HAP-1 (cell line): ENCODE data around the gene RGR.

Source experiments
- DNase-seq, 2 experiments: peaks; one replicate each; pipeline ENCODE4 v3.0.0-alpha.2; 2016 to 2020; ENCODE audit warnings: low spot score in 2 of 2
- H3K27me3 ChIP-seq: fragments of 250-450 bp; sonication (Bioruptor Pico); 2 replicates; pipeline ENCODE4 v1.5.1; 2020; ENCODE audit warnings: low read depth, mild to moderate bottlenecking, moderate library complexity
- H3K36me3 ChIP-seq: fragments of 250-450 bp; sonication (Bioruptor Pico); replicated peaks from 2 replicates; pipeline ENCODE4 v1.5.1; 2020; ENCODE audit warnings: mild to moderate bottlenecking
- H3K4me1 ChIP-seq: fragments of 250-450 bp; sonication (Bioruptor Pico); 2 replicates; pipeline ENCODE4 v1.5.1; 2020; ENCODE audit warnings: mild to moderate bottlenecking
- H3K4me3 ChIP-seq: fragments of 250-450 bp; sonication (Bioruptor Pico); 2 replicates; pipeline ENCODE4 v1.5.1; 2020; ENCODE audit warnings: mild to moderate bottlenecking, moderate library complexity
- H3K9me3 ChIP-seq: fragments of 250-450 bp; sonication (Bioruptor Pico); 2 replicates; pipeline ENCODE4 v1.5.1; 2020; ENCODE audit warnings: mild to moderate bottlenecking, moderate library complexity
- in situ Hi-C: fragments of 300-500 bp; cut with MboI; formaldehyde crosslinking; loops from 3 replicates; pipeline ENCODE4 v1.14.3; 2020; ENCODE audit warnings: low sequenced_read_pairs, inconsistent platforms, mixed read lengths

The RGR gene

DNA sequence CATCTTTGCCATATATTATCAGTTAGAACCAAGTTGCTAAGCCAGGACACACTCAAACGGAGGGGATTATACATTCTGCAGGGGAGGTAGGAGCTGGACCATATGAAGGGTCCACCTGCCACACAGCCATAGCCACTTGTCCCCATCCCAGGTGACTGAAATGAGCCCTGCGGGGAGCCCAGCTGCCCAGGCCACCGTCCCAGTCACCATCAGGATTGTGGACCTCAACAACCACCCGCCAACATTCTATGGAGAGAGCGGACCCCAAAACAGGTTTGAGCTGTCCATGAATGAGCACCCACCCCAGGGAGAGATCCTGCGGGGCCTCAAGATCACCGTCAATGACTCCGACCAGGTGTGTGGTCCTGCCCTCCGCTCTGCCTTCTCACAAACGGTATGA, 36.8 kb upstream of the RGR start:
- H3K4me3 ChIP-seq, result no peak overlapping the region
- H3K27me3 ChIP-seq, result no peaks in the 10 kb centered on the region
- no peaks in the 10 kb centered on the region for H3K4me1 ChIP-seq
- H3K36me3 ChIP-seq, result no peaks in the 10 kb centered on the region
- in situ Hi-C loops, result loop anchor here (5.0 kb wide), 1 partner anchor 61 kb away; no protein-coding TSS in a partner anchor
- H3K9me3 ChIP-seq, result no peaks in the 10 kb centered on the region
- no peak for DNase-seq

DNA sequence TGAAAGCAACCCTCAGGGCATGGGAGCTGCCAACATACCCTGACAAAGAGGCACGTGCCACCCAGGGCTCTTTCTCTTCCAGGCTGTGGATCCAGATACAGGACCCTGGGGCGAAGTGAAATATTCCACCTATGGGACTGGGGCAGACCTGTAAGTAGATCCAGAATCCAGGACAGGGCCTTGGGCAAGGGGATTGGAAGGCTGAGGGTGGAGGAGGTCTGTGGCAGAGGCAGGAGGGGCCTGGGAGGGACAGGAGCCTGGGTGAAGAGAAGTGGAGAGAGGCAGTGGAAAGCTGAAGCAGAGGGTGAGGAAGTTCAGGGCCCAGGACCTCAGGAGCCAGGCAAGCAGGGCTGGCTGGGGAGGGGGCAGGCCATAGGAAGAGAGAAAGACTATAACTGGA, 33.3 kb upstream of the RGR start:
- no peaks in the 10 kb centered on the region for H3K9me3 ChIP-seq
- H3K4me1 ChIP-seq, result no peaks in the 10 kb centered on the region
- in situ Hi-C loops, result no loop called here
- H3K4me3 ChIP-seq, result no peak overlapping the region
- no peak for DNase-seq
- no peaks in the 10 kb centered on the region for H3K36me3 ChIP-seq
- H3K27me3 ChIP-seq, result no peaks in the 10 kb centered on the region

DNA sequence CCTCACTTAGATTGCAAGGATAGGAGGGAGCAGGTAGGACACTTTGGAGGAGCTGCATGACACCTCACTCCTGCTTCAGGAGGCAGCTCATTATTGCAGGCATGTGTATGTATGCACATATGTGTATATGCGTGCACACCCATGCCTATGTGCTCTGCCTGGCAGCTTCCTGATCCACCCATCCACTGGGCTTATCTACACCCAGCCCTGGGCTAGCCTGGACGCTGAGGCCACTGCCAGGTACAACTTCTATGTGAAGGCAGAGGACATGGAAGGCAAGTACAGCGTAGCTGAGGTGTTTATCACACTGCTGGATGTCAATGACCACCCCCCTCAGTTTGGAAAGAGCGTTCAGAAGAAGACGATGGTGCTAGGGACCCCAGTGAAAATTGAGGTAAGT, 32.8 kb upstream of the RGR start:
- Histone ChIP-seq H3K36me3 (no peaks in the 10 kb centered on the region), H3K4me1 (no peaks in the 10 kb centered on the region), H3K4me3 (no peak overlapping the region), H3K27me3 (no peaks in the 10 kb centered on the region), H3K9me3 (no peaks in the 10 kb centered on the region)
- no peak for DNase-seq
- in situ Hi-C loops, result no loop called here

DNA sequence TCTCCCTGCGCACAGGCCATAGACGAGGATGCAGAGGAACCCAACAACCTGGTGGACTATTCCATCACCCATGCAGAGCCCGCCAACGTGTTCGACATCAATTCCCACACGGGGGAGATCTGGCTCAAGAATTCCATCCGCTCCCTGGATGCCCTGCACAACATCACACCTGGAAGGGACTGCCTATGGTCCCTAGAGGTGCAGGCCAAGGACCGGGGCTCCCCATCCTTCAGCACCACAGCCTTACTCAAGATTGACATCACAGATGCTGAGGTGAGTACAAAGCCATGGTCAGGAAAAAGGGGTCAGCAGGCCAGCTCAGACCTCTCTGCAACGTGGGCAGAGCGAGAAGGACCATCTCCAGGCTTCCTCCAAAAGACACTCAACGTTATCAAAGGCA, 31.8 kb upstream of the RGR start:
- in situ Hi-C loops, result no loop called here
- H3K36me3 ChIP-seq, result no peaks in the 10 kb centered on the region
- no peaks in the 10 kb centered on the region for H3K4me1 ChIP-seq
- H3K4me3 ChIP-seq, result no peak overlapping the region
- no peak for DNase-seq
- H3K27me3 ChIP-seq, result no peaks in the 10 kb centered on the region
- no peaks in the 10 kb centered on the region for H3K9me3 ChIP-seq

DNA sequence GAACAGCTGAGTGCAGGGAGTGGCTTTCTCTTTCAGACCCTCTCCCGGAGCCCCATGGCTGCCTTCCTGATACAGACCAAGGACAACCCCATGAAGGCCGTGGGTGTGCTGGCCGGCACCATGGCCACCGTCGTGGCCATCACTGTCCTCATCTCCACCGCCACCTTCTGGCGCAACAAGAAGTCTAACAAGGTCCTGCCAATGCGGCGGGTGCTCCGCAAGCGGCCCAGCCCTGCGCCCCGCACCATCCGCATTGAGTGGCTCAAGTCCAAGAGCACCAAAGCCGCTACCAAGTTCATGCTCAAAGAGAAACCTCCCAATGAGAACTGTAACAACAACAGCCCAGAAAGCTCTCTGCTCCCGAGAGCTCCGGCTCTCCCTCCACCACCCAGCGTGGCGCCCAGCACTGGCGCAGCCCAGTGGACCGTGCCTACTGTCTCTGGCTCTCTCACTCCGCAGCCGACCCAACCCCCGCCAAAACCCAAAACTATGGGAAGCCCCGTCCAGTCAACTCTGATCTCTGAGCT, 30.7 kb upstream of the RGR start:
- no peaks in the 10 kb centered on the region for H3K36me3 ChIP-seq
- no peaks in the 10 kb centered on the region for H3K9me3 ChIP-seq
- no peaks in the 10 kb centered on the region for H3K4me1 ChIP-seq
- no peaks in the 10 kb centered on the region for H3K27me3 ChIP-seq
- in situ Hi-C loops, result no loop called here
- DNase-seq, result no peak
- H3K4me3 ChIP-seq, result no peak overlapping the region

DNA sequence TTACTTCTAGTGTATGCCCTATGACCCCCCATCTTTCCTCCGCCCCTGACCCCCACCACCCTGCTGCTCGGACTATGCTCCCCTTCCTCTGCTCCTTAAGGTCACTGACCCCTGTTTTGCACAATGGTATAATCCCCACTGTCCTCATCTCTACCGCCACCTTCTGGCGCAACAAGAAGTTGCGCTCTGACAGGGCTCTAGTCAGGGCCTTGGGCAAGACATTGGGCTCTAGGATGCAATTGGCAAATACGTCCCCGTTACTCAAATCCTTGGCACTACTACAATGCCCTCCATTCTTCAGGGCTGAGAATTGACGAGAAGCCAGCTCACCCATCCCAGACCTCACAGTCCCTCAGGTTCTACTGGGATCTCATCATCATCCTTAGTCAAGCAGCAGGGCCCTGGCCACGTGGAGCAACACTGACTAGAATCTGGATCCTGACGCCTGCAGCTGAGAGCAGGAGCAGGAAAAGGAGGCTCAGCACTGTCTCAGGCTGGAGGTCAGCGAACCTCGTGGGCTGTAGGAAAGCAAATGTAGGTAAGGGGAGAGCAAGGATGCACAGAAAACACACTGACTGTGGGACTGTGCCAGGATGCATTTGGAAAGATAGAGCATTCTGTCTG, 30.1 kb upstream of the RGR start:
- Histone ChIP-seq H3K36me3 (no peaks in the 10 kb centered on the region), H3K4me3 (no peak overlapping the region), H3K9me3 (no peaks in the 10 kb centered on the region), H3K27me3 (no peaks in the 10 kb centered on the region), H3K4me1 (no peaks in the 10 kb centered on the region)
- peak; percentile 4 to 64 for DNase-seq
- in situ Hi-C loops, result no loop called here

DNA sequence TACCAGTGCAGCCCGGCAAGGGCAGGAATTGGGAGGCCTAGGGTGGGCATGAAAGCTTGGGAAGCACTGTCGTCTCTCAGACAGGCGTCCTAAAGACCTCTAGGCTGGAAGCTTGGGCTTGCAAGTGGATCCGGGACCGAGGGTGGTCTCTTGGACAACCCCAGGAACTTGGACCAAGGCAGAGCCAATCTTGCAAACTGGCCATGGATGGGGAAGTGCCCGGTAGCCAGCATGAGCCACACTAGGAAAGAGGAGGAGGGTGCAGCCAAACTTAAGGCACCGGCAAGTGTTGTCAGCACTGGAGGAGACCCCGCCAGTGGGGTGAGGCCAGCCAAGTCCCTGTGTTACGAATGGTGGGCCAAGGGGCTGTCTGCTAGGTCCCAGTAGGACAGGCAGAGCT, 28.0 kb upstream of the RGR start:
- in situ Hi-C loops, result no loop called here
- no peak for DNase-seq
- H3K27me3 ChIP-seq, result no peaks in the 10 kb centered on the region
- H3K4me3 ChIP-seq, result no peak overlapping the region
- H3K4me1 ChIP-seq, result no peaks in the 10 kb centered on the region
- H3K9me3 ChIP-seq, result no peaks in the 10 kb centered on the region
- H3K36me3 ChIP-seq, result no peaks in the 10 kb centered on the region

DNA sequence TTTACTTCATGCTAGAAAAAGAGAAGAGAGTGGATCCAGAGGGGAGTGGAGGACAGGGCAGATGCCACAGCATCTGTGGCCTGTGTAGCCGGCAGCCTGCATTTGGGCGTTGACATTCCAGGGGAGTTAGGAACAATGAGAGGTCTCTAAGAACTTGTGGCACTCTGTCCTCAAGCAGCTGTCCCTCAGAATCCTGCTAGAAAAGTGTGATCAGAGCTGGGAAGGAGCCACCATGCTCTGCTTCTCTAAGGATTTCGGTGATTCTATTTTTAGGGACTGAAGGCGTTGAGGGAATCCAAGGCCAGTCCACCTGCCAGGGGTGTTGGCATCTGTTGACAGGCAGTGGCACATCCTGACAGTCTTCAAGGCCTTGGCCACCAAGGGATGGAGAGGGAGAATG, 27.1 kb upstream of the RGR start:
- in situ Hi-C loops, result no loop called here
- Histone ChIP-seq H3K36me3 (no peaks in the 10 kb centered on the region), H3K27me3 (no peaks in the 10 kb centered on the region), H3K9me3 (no peaks in the 10 kb centered on the region), H3K4me1 (no peaks in the 10 kb centered on the region), H3K4me3 (no peak overlapping the region)
- DNase-seq, result no peak

DNA sequence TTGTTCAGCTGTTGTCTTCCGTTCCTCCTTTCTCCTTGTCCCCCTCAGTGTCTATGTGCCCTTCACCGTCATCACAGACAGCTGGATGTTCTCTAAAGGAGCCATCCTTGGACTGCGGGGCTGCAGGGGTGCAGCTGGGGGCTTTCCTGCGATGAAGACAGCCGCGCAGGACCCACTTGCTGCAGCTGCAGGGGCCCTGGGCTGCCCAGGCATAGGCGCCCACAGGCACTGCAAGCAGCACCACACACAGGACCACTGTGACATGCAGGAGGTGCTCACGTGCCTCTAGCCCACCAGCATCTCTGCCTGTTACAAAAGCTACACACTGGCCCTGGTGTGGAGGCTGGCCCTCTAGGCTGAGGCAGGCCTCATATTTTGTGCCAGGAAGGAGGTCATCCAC, 22.9 kb upstream of the RGR start:
- Histone ChIP-seq H3K4me1 (no peaks in the 10 kb centered on the region), H3K9me3 (no peaks in the 10 kb centered on the region), H3K4me3 (no peak overlapping the region), H3K36me3 (no peaks in the 10 kb centered on the region), H3K27me3 (no peaks in the 10 kb centered on the region)
- no peak for DNase-seq
- in situ Hi-C loops, result no loop called here

DNA sequence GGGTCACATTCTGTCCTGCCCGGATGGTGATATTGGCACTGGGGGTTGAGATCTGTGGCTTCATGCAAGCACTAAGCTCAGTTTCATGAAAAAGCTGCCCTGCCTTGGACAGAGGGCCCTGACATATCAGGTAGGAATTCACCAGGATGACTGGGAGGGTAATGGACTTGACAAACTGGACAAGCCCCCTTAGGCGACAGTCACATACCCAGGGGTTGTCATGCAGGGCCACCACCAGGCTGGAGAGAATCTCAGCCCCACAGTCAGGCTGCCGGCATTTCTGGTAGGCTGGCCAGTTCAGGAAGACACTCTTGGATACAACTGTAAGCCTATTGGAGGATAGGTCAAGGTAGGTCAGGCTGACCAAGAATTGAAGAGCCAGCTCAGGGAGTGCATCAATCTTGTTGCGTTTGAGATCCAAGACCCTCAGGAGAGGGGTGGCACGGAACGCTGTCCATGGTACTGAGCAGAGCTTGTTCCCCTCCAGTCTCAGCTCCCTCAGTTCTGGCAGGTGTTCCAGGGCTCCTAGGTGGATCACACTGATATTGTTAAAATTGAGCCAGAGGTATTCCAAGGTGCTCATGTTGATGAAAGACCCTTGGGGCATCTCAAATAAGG, 20.3 kb upstream of the RGR start:
- Histone ChIP-seq H3K36me3 (no peaks in the 10 kb centered on the region), H3K9me3 (no peaks in the 10 kb centered on the region), H3K27me3 (no peaks in the 10 kb centered on the region), H3K4me3 (no peak overlapping the region), H3K4me1 (no peaks in the 10 kb centered on the region)
- in situ Hi-C loops, result no loop called here
- peak in 1 of 2 experiments; percentile 53 for DNase-seq

DNA sequence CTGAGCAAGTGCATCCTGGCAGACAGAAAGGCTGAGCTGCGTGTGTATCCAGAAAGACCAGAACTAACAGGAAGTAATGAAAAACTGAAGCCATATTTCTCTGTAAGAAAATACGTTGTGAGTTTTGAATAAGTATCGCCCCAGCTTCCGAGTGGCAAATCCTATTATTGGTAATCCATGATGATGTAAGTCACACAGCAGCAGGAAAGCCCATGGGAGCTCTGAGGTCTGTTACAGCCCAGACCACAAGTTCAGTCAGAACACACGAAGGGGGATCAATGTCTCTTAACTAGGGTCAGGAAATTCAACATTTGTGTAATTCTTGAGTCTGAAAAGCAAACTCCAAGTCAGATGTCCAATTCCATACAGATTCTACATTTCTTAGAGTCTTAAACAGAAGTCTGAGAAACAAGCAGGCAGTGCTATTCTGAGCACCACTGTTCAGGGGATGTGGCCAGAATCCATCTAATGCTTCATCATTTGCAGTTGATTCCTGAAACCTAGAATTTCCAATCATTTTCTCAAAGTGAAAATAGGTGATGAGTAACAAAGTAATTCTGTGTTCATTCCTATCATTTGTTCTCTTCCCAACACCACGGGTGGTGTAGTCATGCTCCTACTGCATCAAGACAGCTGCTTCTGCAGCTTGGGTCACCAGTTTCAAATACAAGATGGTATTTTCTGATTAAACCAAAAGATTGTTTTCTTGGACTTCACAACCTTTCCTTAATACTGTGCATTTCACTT, 19.3 kb upstream of the RGR start, which contains the start of gene LRIT2:
LRIT2 (minus strand) TSS at position 118 of the 747 bp plus-strand sequence; CDS start at position 94, 24 bp downstream.
- H3K27me3 ChIP-seq, result no peaks in the 10 kb centered on the region
- no peak for DNase-seq
- H3K4me3 ChIP-seq, result no peak within 1 kb of the TSS
- H3K9me3 ChIP-seq, result no peaks in the 10 kb centered on the region
- no peaks in the 10 kb centered on the region for H3K4me1 ChIP-seq
- no peaks in the 10 kb centered on the region for H3K36me3 ChIP-seq
- in situ Hi-C loops, result no loop called here

DNA sequence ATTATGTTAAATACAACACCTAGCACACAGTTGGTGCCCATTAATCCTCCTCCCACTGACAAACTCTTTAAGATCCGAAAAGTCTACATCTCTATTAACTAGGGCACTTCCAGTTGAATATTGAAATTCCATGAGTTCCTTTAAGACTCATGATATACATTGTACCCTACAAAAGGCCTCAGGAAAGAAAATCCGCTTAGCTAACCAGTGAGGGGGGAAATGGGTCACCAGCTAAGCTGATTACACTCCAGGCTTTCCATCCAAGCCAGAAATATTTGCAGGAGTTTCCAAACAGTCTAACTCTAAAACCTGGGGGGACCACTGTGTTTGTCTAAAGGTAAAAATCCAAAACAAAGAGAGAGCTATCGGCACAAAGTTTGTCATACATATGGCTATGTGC, 18.2 kb upstream of the RGR start:
- in situ Hi-C loops, result no loop called here
- H3K36me3 ChIP-seq, result no peaks in the 10 kb centered on the region
- H3K4me3 ChIP-seq, result no peak overlapping the region
- no peaks in the 10 kb centered on the region for H3K9me3 ChIP-seq
- H3K4me1 ChIP-seq, result no peaks in the 10 kb centered on the region
- H3K27me3 ChIP-seq, result no peaks in the 10 kb centered on the region
- DNase-seq, result no peak

DNA sequence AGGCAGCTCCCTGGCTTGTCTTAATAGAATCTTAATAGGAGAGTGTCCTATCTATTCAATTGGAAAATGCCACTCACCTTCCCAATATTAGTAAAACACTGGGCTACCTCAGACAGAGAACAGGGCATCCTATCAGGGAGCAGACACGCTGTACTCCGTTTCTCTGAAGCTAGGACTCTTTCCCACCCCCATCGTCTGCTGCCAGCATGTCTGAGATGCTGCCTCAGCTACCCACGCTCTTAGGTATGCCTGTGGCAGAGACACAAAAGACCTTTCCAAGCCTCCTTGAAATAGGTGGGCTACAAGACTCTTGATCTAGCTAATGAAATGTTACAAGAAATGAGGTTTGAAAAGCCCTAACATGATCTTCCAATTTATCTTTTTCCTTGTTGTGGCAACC, 17.0 kb upstream of the RGR start:
- Histone ChIP-seq H3K4me1 (no peaks in the 10 kb centered on the region), H3K4me3 (no peak overlapping the region), H3K36me3 (no peaks in the 10 kb centered on the region), H3K27me3 (no peaks in the 10 kb centered on the region), H3K9me3 (no peaks in the 10 kb centered on the region)
- no peak for DNase-seq
- in situ Hi-C loops, result no loop called here

DNA sequence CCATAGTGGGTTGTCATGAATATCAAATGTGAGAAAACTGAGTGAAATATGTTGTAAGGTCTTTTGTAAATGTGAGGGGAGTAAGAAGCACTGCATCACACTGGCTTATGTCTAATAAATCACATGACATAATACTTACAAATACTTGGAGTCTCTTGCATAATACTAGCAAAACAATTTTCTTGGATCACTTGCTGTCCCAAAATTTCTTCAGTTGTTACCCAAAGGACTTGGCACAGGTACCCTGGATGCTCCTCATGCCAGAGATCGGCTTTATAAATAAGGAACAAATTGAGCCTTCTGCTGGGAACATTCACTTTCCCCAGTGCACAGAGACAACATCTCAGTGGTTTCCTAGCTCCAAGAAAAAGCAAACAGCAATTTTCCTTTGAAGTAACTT, 14.5 kb upstream of the RGR start:
- no peaks in the 10 kb centered on the region for H3K36me3 ChIP-seq
- no peak overlapping the region for H3K4me3 ChIP-seq
- in situ Hi-C loops, result no loop called here
- DNase-seq, result no peak
- H3K4me1 ChIP-seq, result no peaks in the 10 kb centered on the region
- no peaks in the 10 kb centered on the region for H3K27me3 ChIP-seq
- no peaks in the 10 kb centered on the region for H3K9me3 ChIP-seq
